Keratinocyte (primary cell): ENCODE measurements around the gene TMOD1. TPM values are rescaled to one million over a fixed set of nuclear protein-coding genes. Genes with fewer than 3 reads are reported as not detected.

Experiments used
- DNase-seq: peaks from one replicate; pipeline ENCODE4 v3.0.0-alpha.2; 2011; ENCODE audit warnings: low read depth, missing footprints, low spot score
- FAIRE-seq: peaks from 2 replicates; lab custom pipeline; 2011; peaks lifted over from hg19 to GRCh38; lab: Jason Lieb, UNC
- H2AFZ ChIP-seq: 2 replicates; pipeline ENCODE4 v1.6.0; 2012; ENCODE audit warnings: low read length, control low read depth, inconsistent platforms; ENCODE audit not compliant: control insufficient read depth
- H3K27ac ChIP-seq: 2 replicates; pipeline ENCODE4 v1.5.1; 2011; ENCODE audit warnings: low read length; ENCODE audit not compliant: control insufficient read depth, insufficient read depth
- H3K27me3 ChIP-seq: 3 replicates; pipeline ENCODE4 v1.6.0; 2011; ENCODE audit warnings: low read length; ENCODE audit not compliant: control insufficient read depth, insufficient read depth; ENCODE audit errors: extremely low read depth
- H3K36me3 ChIP-seq, 2 experiments: 2 replicates in 1 of 2; 3 replicates in 1 of 2; pipeline ENCODE4 v1.5.1; 2011; ENCODE audit warnings: low read length in 2 of 2, mild to moderate bottlenecking in 1 of 2; ENCODE audit not compliant: control insufficient read depth in 2 of 2, insufficient read depth in 2 of 2; ENCODE audit errors: extremely low read depth in 1 of 2
- H3K4me1 ChIP-seq: 3 replicates; pipeline ENCODE4 v1.5.1; 2011; ENCODE audit warnings: low read length; ENCODE audit not compliant: control insufficient read depth, insufficient read depth; ENCODE audit errors: extremely low read depth
- H3K4me2 ChIP-seq: 3 replicates; pipeline ENCODE4 v1.6.0; 2011; ENCODE audit warnings: low read depth, low read length; ENCODE audit not compliant: control insufficient read depth, insufficient read depth; ENCODE audit errors: extremely low read depth
- H3K4me3 ChIP-seq, 3 experiments: fragments of 200-600 bp in 1 of 3; sonication (generic) in 1 of 3; 2 replicates in 2 of 3; 3 replicates in 1 of 3; pipeline ENCODE4 v1.5.1; 2011 to 2016; ENCODE audit warnings: low read length in 3 of 3, mild to moderate bottlenecking in 3 of 3, control low read depth in 2 of 3, inconsistent platforms in 1 of 3, low read depth in 1 of 3, mixed read lengths in 1 of 3, mixed run types in 1 of 3, moderate library complexity in 1 of 3; ENCODE audit not compliant: control insufficient read depth in 2 of 3, insufficient read depth in 2 of 3; ENCODE audit errors: extremely low read depth in 1 of 3
- H3K79me2 ChIP-seq: 2 replicates; pipeline ENCODE4 v1.6.0; 2012; ENCODE audit warnings: low read length; ENCODE audit not compliant: control insufficient read depth, insufficient read depth
- H3K9ac ChIP-seq: 3 replicates; pipeline ENCODE4 v1.6.0; 2011; ENCODE audit warnings: low read length; ENCODE audit not compliant: control insufficient read depth, insufficient read depth; ENCODE audit errors: extremely low read depth
- H3K9me1 ChIP-seq: 3 replicates; pipeline ENCODE4 v1.6.0; 2011; ENCODE audit warnings: low read length; ENCODE audit not compliant: control insufficient read depth, insufficient read depth; ENCODE audit errors: extremely low read depth
- H3K9me3 ChIP-seq: 2 replicates; pipeline ENCODE4 v1.5.1; 2012; ENCODE audit warnings: low read depth, low read length; ENCODE audit not compliant: control insufficient read depth
- H4K20me1 ChIP-seq: 3 replicates; pipeline ENCODE4 v1.6.0; 2011; ENCODE audit warnings: low read length; ENCODE audit not compliant: control insufficient read depth, insufficient read depth; ENCODE audit errors: extremely low read depth
- CTCF ChIP-seq, 3 experiments: IDR thresholded peaks in 1 of 3; conservative IDR thresholded peaks in 1 of 3; optimal IDR thresholded peaks in 1 of 3; 2 replicates in 2 of 3; 3 replicates in 1 of 3; pipeline versions ENCODE3 to v1.5.1; 2011; ENCODE audit warnings: low read length in 3 of 3, mild to moderate bottlenecking in 3 of 3, moderate library complexity in 2 of 3, control low read depth in 1 of 3, inconsistent platforms in 1 of 3; ENCODE audit not compliant: insufficient read depth in 2 of 3; ENCODE audit errors: extremely low read depth in 1 of 3
- EZH2 ChIP-seq: IDR thresholded peaks from one replicate; pipeline ENCODE4 v1.6.1; 2012; ENCODE audit warnings: inconsistent platforms, mild to moderate bottlenecking, low read length, moderate library complexity
- dilution Hi-C: fragments of 300-500 bp; cut with MboI; formaldehyde crosslinking; loops from one replicate; pipeline ENCODE4 v1.7.0; 2020; ENCODE audit warnings: low sequenced_read_pairs; ENCODE audit not compliant: extremely low pct_ligation_motif_present
- polyA plus RNA-seq, 5 experiments: library from polyadenylated mRNA; depleted of rRNA in 3 of 5; stranded (reverse) in 3 of 5; stranded (forward) in 1 of 5; unstranded in 1 of 5; fragments of >200 nt; gene quantifications; 1 replicate in 1 of 5; 2 replicates in 3 of 5; 3 replicates in 1 of 5; pipeline versions ENCODE4 v1.2.1 to v1.2.3, GENCODE V29; 2011 to 2012; ENCODE audit warnings: missing spikeins in 2 of 5, low read depth in 1 of 5, low replicate concordance in 1 of 5

TMOD1 gene
- polyA plus RNA-seq, 1 donor (not counting 4 experiments of a cell fraction or from before 2014, with no cell fraction given), result not detected

- Histone ChIP-seq H3K27ac (no peak overlapping the region), H3K9me3 (no peaks in the 10 kb centered on the region), H3K27me3 (peaks cover 5% of the 10 kb centered on the region), H3K9me1 (no peaks in the 10 kb centered on the region), H3K4me2 (no peak overlapping the region), H3K4me1 (peaks cover 4% of the 10 kb centered on the region), H2AFZ (no peak overlapping the region), H3K36me3 (no peaks in the 10 kb centered on the region), H4K20me1 (no peaks in the 10 kb centered on the region), H3K79me2 (no peaks in the 10 kb centered on the region), H3K9ac (no peak overlapping the region), H3K4me3 (no peak overlapping the region)
- no peak for FAIRE-seq
- TF ChIP-seq EZH2, result no peak
- TF ChIP-seq CTCF (optimal IDR thresholded peaks at IDR 0.05 in 1 of 3, IDR thresholded peaks at IDR 0.05 in 1 of 3, conservative IDR thresholded peaks at IDR 0.05 in 1 of 3; ENCODE audit: extremely low read depth in 1 of 3, insufficient read depth in 2 of 3, low read length in 3 of 3), result no peak
- dilution Hi-C loops, result no loop called here
- no peak for DNase-seq
Measured at GRCh38 chr9:97563458-97564135, 62.1 kb downstream of the TMOD1 start.

- Histone ChIP-seq H3K4me1 (peaks cover 4% of the 10 kb centered on the region), H3K36me3 (no peaks in the 10 kb centered on the region), H3K79me2 (no peaks in the 10 kb centered on the region), H2AFZ (no peak overlapping the region), H3K9ac (no peak overlapping the region), H3K4me2 (peak overlapping the region; percentile 39), H3K27me3 (peaks cover 5% of the 10 kb centered on the region), H4K20me1 (no peaks in the 10 kb centered on the region), H3K27ac (no peak overlapping the region), H3K9me3 (no peaks in the 10 kb centered on the region), H3K9me1 (no peaks in the 10 kb centered on the region), H3K4me3 (no peak overlapping the region)
- TF ChIP-seq CTCF (optimal IDR thresholded peaks at IDR 0.05 in 1 of 3, IDR thresholded peaks at IDR 0.05 in 1 of 3, conservative IDR thresholded peaks at IDR 0.05 in 1 of 3; ENCODE audit: extremely low read depth in 1 of 3, insufficient read depth in 2 of 3, low read length in 3 of 3) (no peak), EZH2 (no peak)
- dilution Hi-C loops, result no loop called here
- DNase-seq, result no peak
- FAIRE-seq, result no peak
Measured at GRCh38 chr9:97564291-97565175, 63.1 kb downstream of the TMOD1 start.
